ENCODE measurements around the gene LIMS1. TPM values are rescaled to one million over a fixed set of nuclear protein-coding genes. Genes with fewer than 3 reads are reported as not detected.
"Not testable (repeated sequence)": the region's sequence is repeated elsewhere in the genome, so short reads cannot be mapped to it uniquely, and the experiment has no call there.

Gene LIMS1
- total RNA-seq, 1 donor from 2014 or later: 33.3 TPM

DNA sequence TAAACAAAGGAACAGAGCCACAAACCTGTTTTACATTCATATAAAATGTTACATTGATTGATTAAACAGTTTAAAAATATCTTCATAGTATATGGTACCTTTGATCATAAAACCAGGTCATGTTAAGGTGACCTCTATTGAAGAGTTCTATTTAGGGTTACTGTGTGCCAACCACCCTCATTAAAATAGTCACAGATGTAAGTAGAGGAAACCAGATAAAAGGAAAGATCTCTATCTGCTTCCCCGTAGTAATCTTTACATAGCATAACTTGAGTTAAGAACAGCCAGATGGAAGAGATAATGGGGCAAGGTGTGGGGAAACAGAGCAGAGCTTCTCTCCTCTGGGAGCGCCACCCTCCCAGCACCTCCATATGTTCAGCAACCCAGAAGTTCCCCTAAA lies 117.2 kb downstream of the LIMS1 start:
- intact Hi-C loops (cut with micrococcal nuclease); H3K27ac Mint-ChIP-seq; H3K27me3 Mint-ChIP-seq; H3K9me3 Mint-ChIP-seq; POLR2A ChIA-PET; CTCF ChIA-PET; H3K4me3 Mint-ChIP-seq; ATAC-seq (ENCODE audit: low read depth); DNase-seq; H3K36me3 Mint-ChIP-seq (ENCODE audit: low read depth): not testable (repeated sequence)
- peaks cover 23% of the 10 kb centered on the region for H3K4me1 Mint-ChIP-seq

DNA sequence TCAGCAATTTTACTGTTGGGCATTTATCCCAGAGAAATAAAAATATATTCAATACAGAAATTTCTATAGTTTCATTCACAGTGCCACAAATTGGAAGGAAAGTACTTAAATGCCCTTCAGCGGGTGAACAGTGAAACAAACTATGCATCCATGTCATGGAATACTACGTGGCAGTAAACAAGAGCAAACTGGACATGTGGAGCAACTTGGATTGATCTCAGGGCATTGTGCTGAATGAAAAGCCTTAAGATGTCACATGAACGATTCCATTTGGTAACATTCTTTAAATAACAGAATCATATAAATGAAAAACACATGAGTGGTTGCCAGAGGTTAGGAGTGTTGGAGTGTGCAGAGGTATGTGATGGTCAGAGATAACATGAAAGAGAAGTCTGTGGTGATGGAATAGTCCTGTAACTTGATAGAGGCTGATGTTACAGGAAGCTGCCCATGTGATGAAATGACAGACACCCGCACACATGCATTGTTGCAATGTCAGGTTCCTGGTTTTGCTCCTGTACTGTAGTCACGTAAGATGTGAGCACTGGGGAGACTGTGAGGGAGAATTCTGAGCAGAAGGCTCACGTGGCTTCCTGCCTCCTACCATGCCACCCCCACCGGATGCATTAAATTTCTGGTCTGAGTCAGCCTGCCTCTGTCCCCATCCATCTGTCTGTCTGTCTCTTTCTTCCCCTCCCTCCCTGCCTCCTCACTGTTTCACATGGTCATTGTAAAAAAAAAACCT lies 118.1 kb downstream of the LIMS1 start:
- CTCF ChIA-PET: interaction anchor here (0.6 kb wide), 1 partner anchor 17 kb away, joined by 3 read pairs; no protein-coding TSS in a partner anchor
- peaks cover 26% of the 10 kb centered on the region for H3K4me1 Mint-ChIP-seq
- H3K9me3 Mint-ChIP-seq; H3K36me3 Mint-ChIP-seq (ENCODE audit: low read depth); DNase-seq; intact Hi-C loops (cut with micrococcal nuclease); POLR2A ChIA-PET; H3K27me3 Mint-ChIP-seq: not testable (repeated sequence)
- peak overlapping the region; percentile 59 for H3K4me3 Mint-ChIP-seq
- peak overlapping the region; percentile 80 for H3K27ac Mint-ChIP-seq
- peak; percentile 86 for ATAC-seq (ENCODE audit: low read depth)

DNA sequence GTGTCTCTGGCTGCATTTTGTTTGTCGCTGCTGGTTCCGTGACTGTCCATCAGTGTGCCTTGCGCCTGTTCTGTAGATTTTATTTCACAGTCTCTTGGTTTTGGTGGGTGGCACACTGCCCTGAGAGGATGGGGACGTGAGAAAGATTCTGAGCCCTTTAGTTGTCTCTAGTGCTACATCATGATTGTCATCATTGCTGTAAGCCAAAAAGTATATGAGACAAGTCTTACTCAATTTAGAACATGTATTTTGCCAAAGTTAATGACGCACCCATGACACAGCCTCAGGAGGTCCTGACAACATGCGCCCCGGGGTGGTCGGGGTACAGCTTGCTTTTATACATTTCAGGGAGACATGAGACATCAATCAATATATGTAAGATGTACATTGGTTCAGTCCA lies 119.2 kb downstream of the LIMS1 start:
- intact Hi-C loops (cut with micrococcal nuclease); H3K36me3 Mint-ChIP-seq (ENCODE audit: low read depth); CTCF ChIA-PET: not testable (repeated sequence)

GRCh38 chr2:108653849-108654248 lies 119.6 kb downstream of the LIMS1 start:
- H3K27me3 Mint-ChIP-seq; intact Hi-C loops (cut with micrococcal nuclease); CTCF ChIA-PET; H3K36me3 Mint-ChIP-seq (ENCODE audit: low read depth); POLR2A ChIA-PET; DNase-seq; H3K9me3 Mint-ChIP-seq; H3K4me3 Mint-ChIP-seq; ATAC-seq (ENCODE audit: low read depth): not testable (repeated sequence)
- H3K27ac Mint-ChIP-seq: peak overlapping the region; percentile 9
- peaks cover 28% of the 10 kb centered on the region for H3K4me1 Mint-ChIP-seq

More for the DNA sequence above, 119.2 kb downstream of the LIMS1 start:
- DNase-seq; H3K27ac Mint-ChIP-seq; H3K9me3 Mint-ChIP-seq; POLR2A ChIA-PET; H3K4me3 Mint-ChIP-seq; H3K27me3 Mint-ChIP-seq; ATAC-seq (ENCODE audit: low read depth): not testable (repeated sequence)
- peaks cover 28% of the 10 kb centered on the region for H3K4me1 Mint-ChIP-seq

DNA sequence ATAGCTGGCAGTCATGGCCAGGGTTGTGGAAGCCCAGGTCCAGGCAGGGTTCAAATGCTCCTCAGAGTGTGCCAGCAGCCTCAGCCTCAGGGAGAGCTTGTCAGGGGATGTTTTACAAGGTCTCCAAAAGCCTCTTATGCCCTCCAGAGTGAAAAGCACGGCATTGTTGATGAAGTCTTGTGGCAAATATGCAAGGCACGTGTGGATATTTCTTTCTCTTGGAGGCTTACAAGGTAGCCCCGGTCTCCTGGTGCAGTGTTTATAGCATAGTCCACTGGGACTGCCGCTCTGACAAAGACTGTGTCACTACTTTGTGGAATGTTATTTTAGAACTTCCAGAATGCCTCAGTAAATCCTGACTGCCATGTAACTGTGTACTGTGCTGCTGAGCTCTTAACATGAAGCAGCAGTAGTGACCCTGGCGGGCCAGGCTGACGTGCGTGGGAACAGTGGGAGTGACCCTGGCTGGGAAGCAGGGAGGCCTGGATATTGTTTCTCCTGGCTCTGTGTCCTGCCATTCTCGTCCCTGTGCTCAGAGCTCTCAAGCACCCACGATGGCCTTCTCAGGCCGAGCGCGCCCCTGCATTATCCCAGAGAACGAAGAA lies 120.4 kb downstream of the LIMS1 start:
- H3K27me3 Mint-ChIP-seq; DNase-seq; POLR2A ChIA-PET; H3K9me3 Mint-ChIP-seq; CTCF ChIA-PET; H3K27ac Mint-ChIP-seq; intact Hi-C loops (cut with micrococcal nuclease); ATAC-seq (ENCODE audit: low read depth); H3K36me3 Mint-ChIP-seq (ENCODE audit: low read depth); H3K4me3 Mint-ChIP-seq: not testable (repeated sequence)
- peaks cover 28% of the 10 kb centered on the region for H3K4me1 Mint-ChIP-seq

DNA sequence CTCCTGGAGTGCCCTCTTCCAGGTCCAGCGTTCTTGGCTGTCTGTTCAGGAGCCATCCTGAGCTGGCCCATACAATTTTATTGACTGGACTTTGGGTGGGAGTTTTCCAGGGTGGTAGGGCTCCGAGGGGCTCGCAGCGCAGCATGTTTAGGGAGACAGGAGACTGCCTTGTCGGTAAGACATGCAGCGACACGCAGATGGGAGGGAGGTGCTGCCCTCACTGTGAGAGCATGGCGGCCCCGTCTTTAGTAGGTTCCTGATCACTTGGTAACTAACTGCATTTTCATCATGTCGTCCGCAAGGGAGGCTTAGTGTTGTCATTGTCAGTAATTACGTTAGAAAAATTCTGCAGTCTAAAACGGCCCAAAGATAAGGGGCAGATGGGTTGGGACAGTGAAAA lies 121.0 kb downstream of the LIMS1 start:
- H3K36me3 Mint-ChIP-seq (ENCODE audit: low read depth); H3K4me3 Mint-ChIP-seq; H3K27ac Mint-ChIP-seq; ATAC-seq (ENCODE audit: low read depth); intact Hi-C loops (cut with micrococcal nuclease); H3K9me3 Mint-ChIP-seq; H3K27me3 Mint-ChIP-seq; CTCF ChIA-PET; DNase-seq; POLR2A ChIA-PET: not testable (repeated sequence)
- peaks cover 28% of the 10 kb centered on the region for H3K4me1 Mint-ChIP-seq

DNA sequence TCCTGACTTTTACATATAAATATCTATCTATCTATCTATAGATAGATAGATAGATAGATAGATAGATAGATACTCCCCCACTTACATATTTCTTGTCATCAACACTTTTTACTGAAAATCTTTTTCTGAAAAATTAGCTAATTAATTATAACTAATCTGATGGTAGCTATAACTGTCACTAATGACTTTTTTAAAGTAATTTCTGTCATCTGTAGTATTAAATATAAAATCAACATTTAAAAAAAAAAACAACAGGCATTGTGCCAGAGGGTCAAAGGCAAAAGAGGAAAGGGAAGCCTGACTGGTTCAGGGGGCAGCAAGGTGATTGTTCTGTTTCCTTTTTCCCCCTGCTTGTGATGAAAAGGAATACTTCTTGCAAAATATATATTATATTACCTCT lies 122.0 kb downstream of the LIMS1 start:
- peaks cover 23% of the 10 kb centered on the region for H3K4me1 Mint-ChIP-seq
- intact Hi-C loops (cut with micrococcal nuclease); H3K27me3 Mint-ChIP-seq; H3K27ac Mint-ChIP-seq; H3K4me3 Mint-ChIP-seq; H3K9me3 Mint-ChIP-seq; POLR2A ChIA-PET; H3K36me3 Mint-ChIP-seq (ENCODE audit: low read depth); ATAC-seq (ENCODE audit: low read depth); CTCF ChIA-PET; DNase-seq: not testable (repeated sequence)

GRCh38 chr2:108657517-108657916 lies 123.2 kb downstream of the LIMS1 start:
- H3K4me3 Mint-ChIP-seq; H3K36me3 Mint-ChIP-seq (ENCODE audit: low read depth); intact Hi-C loops (cut with micrococcal nuclease); DNase-seq; ATAC-seq (ENCODE audit: low read depth); H3K9me3 Mint-ChIP-seq; H3K27ac Mint-ChIP-seq; CTCF ChIA-PET; POLR2A ChIA-PET; H3K27me3 Mint-ChIP-seq: not testable (repeated sequence)
- peaks cover 29% of the 10 kb centered on the region for H3K4me1 Mint-ChIP-seq

DNA sequence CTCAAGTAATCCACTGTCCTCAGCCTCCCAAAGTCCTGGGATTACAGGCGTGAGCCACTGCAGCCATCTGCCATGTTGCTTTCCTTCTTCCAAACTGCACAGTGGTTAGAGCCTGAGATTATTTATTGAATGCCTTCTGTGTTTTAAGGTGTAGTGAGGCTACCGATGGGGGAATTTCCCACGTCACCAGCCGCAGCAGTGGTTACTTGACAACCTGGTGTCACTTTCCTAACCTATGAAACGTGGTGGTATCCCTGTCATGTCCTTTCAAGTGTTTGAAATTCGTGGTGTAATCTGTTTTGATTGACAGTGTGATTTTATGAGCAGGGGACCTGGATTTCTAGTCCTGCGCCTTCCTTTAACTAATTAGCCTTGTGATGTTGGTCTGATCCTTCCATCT lies 124.3 kb downstream of the LIMS1 start:
- H3K27me3 Mint-ChIP-seq; CTCF ChIA-PET; H3K9me3 Mint-ChIP-seq; H3K36me3 Mint-ChIP-seq (ENCODE audit: low read depth); H3K27ac Mint-ChIP-seq; DNase-seq; intact Hi-C loops (cut with micrococcal nuclease); POLR2A ChIA-PET; H3K4me3 Mint-ChIP-seq; ATAC-seq (ENCODE audit: low read depth): not testable (repeated sequence)
- H3K4me1 Mint-ChIP-seq: peaks cover 29% of the 10 kb centered on the region

DNA sequence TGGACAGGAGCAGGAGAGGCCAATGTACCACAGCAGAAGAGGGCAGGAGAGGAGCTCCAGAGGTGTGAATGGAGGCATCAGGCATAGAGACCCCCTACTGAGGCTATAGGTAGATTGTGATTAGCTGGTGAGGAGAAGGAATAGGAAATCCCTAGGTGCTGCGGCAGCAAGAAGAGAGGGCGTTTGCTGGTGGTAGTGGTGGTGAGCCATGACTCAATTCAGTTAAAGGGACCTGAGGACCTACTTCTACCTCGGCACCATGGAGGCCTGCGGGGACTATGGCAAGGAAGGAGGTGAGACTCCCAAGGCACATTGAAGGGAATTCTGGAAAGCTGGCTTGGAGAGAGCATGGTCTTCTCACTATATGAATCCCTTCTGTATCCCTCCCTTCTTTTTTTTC lies 127.2 kb downstream of the LIMS1 start:
- intact Hi-C loops (cut with micrococcal nuclease); H3K27me3 Mint-ChIP-seq; ATAC-seq (ENCODE audit: low read depth); H3K9me3 Mint-ChIP-seq; POLR2A ChIA-PET; CTCF ChIA-PET; DNase-seq; H3K36me3 Mint-ChIP-seq (ENCODE audit: low read depth); H3K27ac Mint-ChIP-seq; H3K4me3 Mint-ChIP-seq: not testable (repeated sequence)
- H3K4me1 Mint-ChIP-seq: peaks cover 33% of the 10 kb centered on the region

GRCh38 chr2:108662207-108662612 lies 127.9 kb downstream of the LIMS1 start:
- H3K27ac Mint-ChIP-seq; H3K27me3 Mint-ChIP-seq; H3K36me3 Mint-ChIP-seq (ENCODE audit: low read depth); DNase-seq; CTCF ChIA-PET; intact Hi-C loops (cut with micrococcal nuclease); H3K9me3 Mint-ChIP-seq: not testable (repeated sequence)
- Mint-ChIP-seq H3K4me3 (peak overlapping the region; percentile 32), H3K4me1 (peaks cover 31% of the 10 kb centered on the region)
- POLR2A ChIA-PET: interaction anchor here (0.6 kb wide), 1 partner anchor 25 kb away, joined by 4 read pairs; no protein-coding TSS in a partner anchor
- ATAC-seq (ENCODE audit: low read depth): peak; percentile 82

- H3K36me3 Mint-ChIP-seq (ENCODE audit: low read depth); POLR2A ChIA-PET; H3K9me3 Mint-ChIP-seq; H3K4me3 Mint-ChIP-seq; CTCF ChIA-PET; H3K27ac Mint-ChIP-seq; H3K27me3 Mint-ChIP-seq; ATAC-seq (ENCODE audit: low read depth); DNase-seq; intact Hi-C loops (cut with micrococcal nuclease): not testable (repeated sequence)
- H3K4me1 Mint-ChIP-seq: peaks cover 27% of the 10 kb centered on the region
Observed at GRCh38 chr2:108663346-108663745, 129.1 kb downstream of the LIMS1 start.
